DND-41 (cell line): Measurements from ENCODE around the gene FBXW8.

Experiments
- ATAC-seq: fragments of 200-7000 bp; cut with Tn5 transposase; 3 replicates; pipeline ENCODE4 v1.9.1; 2021; ENCODE audit warnings: low read depth; ENCODE audit not compliant: insufficient read depth
- DNase-seq: peaks from one replicate; pipeline ENCODE4 v3.0.0-alpha.2; 2020
- H2AFZ ChIP-seq: 2 replicates; pipeline ENCODE4 v1.6.0; 2012; ENCODE audit warnings: low read depth, low read length
- H3K27ac ChIP-seq: 2 replicates; pipeline ENCODE4 v1.5.1; 2012; ENCODE audit warnings: low read length, inconsistent platforms
- H3K27me3 ChIP-seq: fragments of 200-600 bp; sonication (generic); 2 replicates; pipeline ENCODE4 v1.6.0; 2012; ENCODE audit warnings: low read length, mild to moderate bottlenecking, inconsistent platforms; ENCODE audit not compliant: insufficient read depth, poor library complexity
- H3K36me3 ChIP-seq: 2 replicates; pipeline ENCODE4 v1.5.1; 2012; ENCODE audit warnings: low read length, inconsistent platforms; ENCODE audit not compliant: insufficient read depth
- H3K4me1 ChIP-seq: 2 replicates; pipeline ENCODE4 v1.5.1; 2012; ENCODE audit warnings: mild to moderate bottlenecking, low read length; ENCODE audit not compliant: insufficient read depth
- H3K4me2 ChIP-seq: 2 replicates; pipeline ENCODE4 v1.6.0; 2012; ENCODE audit warnings: mild to moderate bottlenecking, moderate library complexity, low read length, inconsistent platforms; ENCODE audit not compliant: insufficient read depth
- H3K4me3 ChIP-seq, 2 experiments: fragments of 200-600 bp in 1 of 2; shearing (Covaris generic) in 1 of 2; 2 replicates each; pipeline ENCODE4 v1.5.1; 2012 to 2016; ENCODE audit warnings: inconsistent platforms in 2 of 2, low read length in 2 of 2, mild to moderate bottlenecking in 2 of 2, low read depth in 1 of 2, moderate library complexity in 1 of 2
- H3K79me2 ChIP-seq: 2 replicates; pipeline ENCODE4 v1.6.0; 2012; ENCODE audit warnings: low read length, inconsistent platforms; ENCODE audit not compliant: insufficient read depth
- H3K9ac ChIP-seq: 2 replicates; pipeline ENCODE4 v1.6.0; 2012; ENCODE audit warnings: low read depth, mild to moderate bottlenecking, inconsistent platforms, low read length, moderate library complexity
- H3K9me3 ChIP-seq: 2 replicates; pipeline ENCODE4 v1.5.1; 2012; ENCODE audit warnings: low read length, moderate library complexity, mild to moderate bottlenecking, inconsistent platforms; ENCODE audit not compliant: insufficient read depth, severe bottlenecking
- H4K20me1 ChIP-seq: 2 replicates; pipeline ENCODE4 v1.6.0; 2012; ENCODE audit warnings: low read length; ENCODE audit not compliant: insufficient read depth
- EZH2 ChIP-seq: IDR thresholded peaks from 3 replicates; pipeline ENCODE4 v1.6.1; 2012; ENCODE audit warnings: borderline replicate concordance, low read depth, mild to moderate bottlenecking, moderate library complexity, low read length, inconsistent platforms; ENCODE audit not compliant: severe bottlenecking
- TF ChIP-seq, protein P1 (sequence below): IDR thresholded peaks from 2 replicates; pipeline ENCODE4 v1.5.1; 2012; ENCODE audit warnings: borderline replicate concordance, low read length, moderate library complexity, mild to moderate bottlenecking; ENCODE audit not compliant: poor library complexity, severe bottlenecking; ENCODE audit errors: extremely low read depth

The FBXW8 gene

DNA sequence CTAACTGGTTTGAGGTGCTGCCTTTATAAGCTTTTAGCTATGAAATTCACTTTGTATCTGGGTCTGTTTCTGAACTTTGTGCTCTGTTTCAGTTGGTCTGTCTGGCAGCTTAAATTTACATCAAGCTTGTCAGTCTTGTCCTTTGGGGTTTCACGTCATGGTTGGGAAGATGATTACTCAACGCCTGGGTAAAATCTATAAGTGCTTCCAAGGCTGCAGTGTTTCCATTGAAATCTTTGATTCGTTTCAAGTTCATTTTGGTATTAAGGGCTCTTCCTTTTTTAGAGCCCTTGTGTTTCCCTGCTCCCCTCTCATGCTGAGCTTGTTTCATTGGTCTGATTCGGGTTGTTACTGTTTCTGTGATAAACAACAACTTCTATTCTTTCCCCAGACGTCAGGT, 58.2 kb downstream of the FBXW8 start:
- no peaks in the 10 kb centered on the region for H3K9me3 ChIP-seq
- no peaks in the 10 kb centered on the region for H3K27me3 ChIP-seq
- no peak overlapping the region for H3K9ac ChIP-seq
- H3K4me1 ChIP-seq, result peaks cover 18% of the 10 kb centered on the region
- no peaks in the 10 kb centered on the region for H4K20me1 ChIP-seq
- TF ChIP-seq EZH2, result no peak
- TF ChIP-seq, protein P1, sequence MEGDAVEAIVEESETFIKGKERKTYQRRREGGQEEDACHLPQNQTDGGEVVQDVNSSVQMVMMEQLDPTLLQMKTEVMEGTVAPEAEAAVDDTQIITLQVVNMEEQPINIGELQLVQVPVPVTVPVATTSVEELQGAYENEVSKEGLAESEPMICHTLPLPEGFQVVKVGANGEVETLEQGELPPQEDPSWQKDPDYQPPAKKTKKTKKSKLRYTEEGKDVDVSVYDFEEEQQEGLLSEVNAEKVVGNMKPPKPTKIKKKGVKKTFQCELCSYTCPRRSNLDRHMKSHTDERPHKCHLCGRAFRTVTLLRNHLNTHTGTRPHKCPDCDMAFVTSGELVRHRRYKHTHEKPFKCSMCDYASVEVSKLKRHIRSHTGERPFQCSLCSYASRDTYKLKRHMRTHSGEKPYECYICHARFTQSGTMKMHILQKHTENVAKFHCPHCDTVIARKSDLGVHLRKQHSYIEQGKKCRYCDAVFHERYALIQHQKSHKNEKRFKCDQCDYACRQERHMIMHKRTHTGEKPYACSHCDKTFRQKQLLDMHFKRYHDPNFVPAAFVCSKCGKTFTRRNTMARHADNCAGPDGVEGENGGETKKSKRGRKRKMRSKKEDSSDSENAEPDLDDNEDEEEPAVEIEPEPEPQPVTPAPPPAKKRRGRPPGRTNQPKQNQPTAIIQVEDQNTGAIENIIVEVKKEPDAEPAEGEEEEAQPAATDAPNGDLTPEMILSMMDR, result no peak
- no peaks in the 10 kb centered on the region for H3K79me2 ChIP-seq
- DNase-seq (no peak), ATAC-seq (no peak)
- H3K4me3 ChIP-seq, result no peak overlapping the region
- peaks cover 20% of the 10 kb centered on the region; the same call in 1 of the 2 replicates for H3K36me3 ChIP-seq
- H3K27ac ChIP-seq, result no peak overlapping the region
- H2AFZ ChIP-seq, result no peak overlapping the region
- no peak overlapping the region for H3K4me2 ChIP-seq

DNA sequence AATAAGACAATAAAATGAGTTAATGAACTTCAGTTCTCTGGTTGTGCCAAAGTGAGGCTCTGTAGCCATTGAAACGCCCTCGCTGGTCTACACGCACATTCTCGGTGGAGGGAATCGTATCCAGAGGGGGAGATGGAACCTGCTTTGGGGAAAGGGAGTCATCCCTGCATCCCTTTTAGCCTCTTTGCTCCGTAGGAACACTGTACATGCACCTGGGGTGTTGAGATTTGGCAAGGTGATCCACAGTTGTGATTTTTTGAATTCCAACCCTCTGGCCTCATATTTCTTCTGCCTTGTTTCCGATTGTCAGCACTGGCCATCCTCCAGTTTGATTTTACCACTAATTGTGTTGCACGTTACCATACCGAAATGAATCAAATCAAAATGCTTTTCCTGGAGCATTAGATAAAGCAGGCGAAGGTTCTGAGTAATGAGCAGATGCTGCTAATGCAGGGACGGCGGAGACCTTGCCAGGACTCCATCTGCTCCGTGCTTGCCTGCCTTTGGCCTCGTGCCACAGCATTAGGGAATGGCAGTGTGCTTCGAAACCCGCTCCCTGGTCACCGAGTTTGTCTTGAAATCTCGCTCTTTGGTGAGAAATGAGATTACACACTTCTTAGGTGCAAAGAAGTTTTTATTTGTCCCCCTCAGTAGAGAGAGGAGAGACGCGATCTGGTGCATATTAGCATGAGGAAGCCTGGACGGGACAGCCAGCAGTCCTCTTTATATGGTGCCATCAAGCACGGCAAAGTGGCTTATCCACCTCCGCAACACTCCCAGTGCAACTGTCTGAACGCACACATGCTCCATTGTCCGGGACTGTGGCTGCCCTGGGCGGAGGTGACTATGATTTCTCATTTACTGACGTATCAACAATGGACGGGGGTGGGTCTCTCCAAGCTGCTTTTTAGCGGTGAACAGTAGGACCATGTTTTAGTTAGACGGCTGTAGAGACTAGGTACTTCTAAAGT, 59.1 kb downstream of the FBXW8 start:
- ATAC-seq, result no peak
- no peak overlapping the region for H3K27ac ChIP-seq
- no peaks in the 10 kb centered on the region for H3K27me3 ChIP-seq
- no peak overlapping the region for H3K4me3 ChIP-seq
- DNase-seq, result no peak
- TF ChIP-seq, protein P1, result no peak
- TF ChIP-seq EZH2, result no peak
- H4K20me1 ChIP-seq, result no peaks in the 10 kb centered on the region
- no peaks in the 10 kb centered on the region for H3K79me2 ChIP-seq
- peaks cover 20% of the 10 kb centered on the region; the same call in 1 of the 2 replicates for H3K36me3 ChIP-seq
- H2AFZ ChIP-seq, result no peak overlapping the region
- H3K4me1 ChIP-seq, result peaks cover 9% of the 10 kb centered on the region
- no peaks in the 10 kb centered on the region for H3K9me3 ChIP-seq
- no peak overlapping the region for H3K9ac ChIP-seq
- H3K4me2 ChIP-seq, result no peak overlapping the region

DNA sequence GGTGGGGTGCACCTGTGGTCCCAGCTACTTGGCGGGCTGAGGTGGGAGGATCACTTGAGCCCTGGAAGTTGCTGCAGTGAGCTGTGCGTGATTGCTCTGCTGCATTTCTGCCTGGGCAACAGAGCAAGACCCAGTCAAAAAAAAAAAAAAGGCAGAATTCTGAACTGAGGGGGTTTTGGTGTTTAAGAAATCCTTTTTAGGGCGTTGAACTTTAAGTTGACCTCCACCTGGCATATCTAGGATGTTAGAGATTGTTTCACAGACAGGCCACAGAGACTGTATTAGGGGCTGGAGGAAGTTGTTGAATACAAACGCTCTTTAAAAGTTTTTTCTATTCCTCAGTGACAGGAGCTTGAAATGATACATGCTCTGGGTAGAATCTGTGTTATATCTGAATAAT, 60.5 kb downstream of the FBXW8 start:
- Histone ChIP-seq H3K27ac (no peak overlapping the region), H3K9ac (no peak overlapping the region), H3K79me2 (no peaks in the 10 kb centered on the region), H3K36me3 (peaks cover 19% of the 10 kb centered on the region; the same call in 1 of the 2 replicates), H3K4me1 (no peaks in the 10 kb centered on the region), H3K9me3 (no peaks in the 10 kb centered on the region), H3K4me2 (no peak overlapping the region), H4K20me1 (no peaks in the 10 kb centered on the region), H2AFZ (no peak overlapping the region), H3K4me3 (no peak overlapping the region), H3K27me3 (no peaks in the 10 kb centered on the region)
- TF ChIP-seq EZH2, result no peak
- TF ChIP-seq, protein P1, result no peak
- ATAC-seq (no peak), DNase-seq (no peak)
